C4-2B (cell line): ENCODE data around the gene ADAM33.

Experiments used
- H3K27ac ChIP-seq: fragments of 450-650 bp; 2 replicates; pipeline ENCODE4 v1.5.1; 2017
- ZFX ChIP-seq: fragments of 450-650 bp; IDR thresholded peaks from 2 replicates; pipeline ENCODE4 v1.6.1; 2017
- TF ChIP-seq, protein P1 (sequence below): fragments of 450-650 bp; conservative IDR thresholded peaks from 2 replicates; pipeline ENCODE4 v1.5.1; 2017; ENCODE audit warnings: mild to moderate bottlenecking

Gene ADAM33

DNA sequence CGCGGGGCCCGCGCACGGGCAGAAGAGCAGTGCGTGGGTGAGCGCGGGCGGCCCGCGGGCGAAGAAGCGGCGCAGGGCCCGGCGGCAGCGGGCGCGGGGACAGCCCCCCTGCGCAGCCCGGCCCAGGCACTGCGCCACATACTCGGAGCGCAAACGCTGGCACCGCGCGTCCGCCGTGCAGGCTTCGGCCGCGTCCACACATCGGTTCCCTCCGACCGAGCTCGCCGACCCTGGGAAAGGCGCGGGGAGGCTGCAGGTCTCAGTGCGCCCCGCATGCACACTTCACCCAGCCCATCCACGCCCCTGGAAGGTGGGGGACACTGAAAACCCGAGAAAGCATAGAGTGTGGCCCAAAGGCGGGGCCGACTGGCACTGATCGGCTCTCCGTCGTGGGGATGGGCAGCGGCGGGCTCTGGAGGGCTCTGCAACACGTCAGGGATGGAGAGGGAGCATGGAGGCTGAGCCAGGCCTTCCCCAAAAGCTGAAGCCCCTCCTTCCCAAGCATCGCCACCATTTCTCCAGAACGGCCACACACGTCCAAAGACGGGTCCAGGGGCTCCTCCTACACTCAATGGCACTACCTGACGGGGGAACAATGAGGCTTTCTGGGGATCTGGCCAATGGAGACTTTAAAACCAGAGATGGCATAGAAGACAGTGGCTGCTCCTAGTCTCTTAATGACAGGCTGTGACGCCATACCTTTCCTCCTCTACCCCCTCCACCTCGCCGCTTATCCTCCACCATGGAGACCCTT lies 20.6 kb downstream of the ADAM33 start:
- TF ChIP-seq ZFX, result no peak
- TF ChIP-seq, protein P1, sequence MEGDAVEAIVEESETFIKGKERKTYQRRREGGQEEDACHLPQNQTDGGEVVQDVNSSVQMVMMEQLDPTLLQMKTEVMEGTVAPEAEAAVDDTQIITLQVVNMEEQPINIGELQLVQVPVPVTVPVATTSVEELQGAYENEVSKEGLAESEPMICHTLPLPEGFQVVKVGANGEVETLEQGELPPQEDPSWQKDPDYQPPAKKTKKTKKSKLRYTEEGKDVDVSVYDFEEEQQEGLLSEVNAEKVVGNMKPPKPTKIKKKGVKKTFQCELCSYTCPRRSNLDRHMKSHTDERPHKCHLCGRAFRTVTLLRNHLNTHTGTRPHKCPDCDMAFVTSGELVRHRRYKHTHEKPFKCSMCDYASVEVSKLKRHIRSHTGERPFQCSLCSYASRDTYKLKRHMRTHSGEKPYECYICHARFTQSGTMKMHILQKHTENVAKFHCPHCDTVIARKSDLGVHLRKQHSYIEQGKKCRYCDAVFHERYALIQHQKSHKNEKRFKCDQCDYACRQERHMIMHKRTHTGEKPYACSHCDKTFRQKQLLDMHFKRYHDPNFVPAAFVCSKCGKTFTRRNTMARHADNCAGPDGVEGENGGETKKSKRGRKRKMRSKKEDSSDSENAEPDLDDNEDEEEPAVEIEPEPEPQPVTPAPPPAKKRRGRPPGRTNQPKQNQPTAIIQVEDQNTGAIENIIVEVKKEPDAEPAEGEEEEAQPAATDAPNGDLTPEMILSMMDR, result no peak
- H3K27ac ChIP-seq, result no peak overlapping the region

DNA sequence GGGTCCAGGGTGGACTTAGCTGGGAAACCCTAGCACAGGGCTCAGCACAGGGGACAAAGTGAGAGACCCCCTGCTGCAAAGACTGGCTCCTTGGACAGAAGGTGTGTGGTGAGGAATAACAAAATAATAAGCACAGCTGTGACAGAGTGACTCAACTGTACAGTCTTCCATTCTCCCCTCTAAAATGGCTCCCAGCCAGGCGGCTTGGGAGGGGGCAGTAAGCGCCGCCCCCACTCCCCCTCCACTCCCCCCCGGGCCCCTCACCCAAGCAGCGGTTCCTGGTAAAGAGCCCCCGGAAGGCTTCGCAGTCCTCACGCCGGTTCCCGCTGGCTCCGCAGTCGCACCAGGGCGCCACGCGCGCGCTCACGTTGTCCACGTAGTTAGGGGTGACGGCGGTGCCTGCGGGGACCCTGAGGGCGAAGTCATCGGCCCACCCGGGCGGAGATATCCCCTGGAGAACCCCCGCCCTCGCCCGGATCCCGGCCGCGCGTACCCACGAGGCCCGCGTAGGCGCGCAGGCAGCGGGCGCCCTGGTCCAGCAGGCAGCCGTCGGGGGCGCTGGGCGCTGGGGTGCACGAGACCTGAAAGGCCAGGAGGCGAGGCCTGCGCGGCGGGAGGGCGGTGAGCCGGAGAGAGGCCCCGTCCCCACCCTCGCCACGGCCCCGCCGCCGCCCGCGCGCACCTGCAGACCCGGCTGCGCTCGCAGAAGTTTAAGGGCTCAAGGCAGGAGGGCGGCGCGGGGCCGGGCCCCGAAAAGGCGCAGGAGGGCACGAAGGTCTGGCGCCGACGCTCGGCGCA lies 21.3 kb downstream of the ADAM33 start:
- TF ChIP-seq ZFX, result no peak
- TF ChIP-seq, protein P1, result no peak

DNA sequence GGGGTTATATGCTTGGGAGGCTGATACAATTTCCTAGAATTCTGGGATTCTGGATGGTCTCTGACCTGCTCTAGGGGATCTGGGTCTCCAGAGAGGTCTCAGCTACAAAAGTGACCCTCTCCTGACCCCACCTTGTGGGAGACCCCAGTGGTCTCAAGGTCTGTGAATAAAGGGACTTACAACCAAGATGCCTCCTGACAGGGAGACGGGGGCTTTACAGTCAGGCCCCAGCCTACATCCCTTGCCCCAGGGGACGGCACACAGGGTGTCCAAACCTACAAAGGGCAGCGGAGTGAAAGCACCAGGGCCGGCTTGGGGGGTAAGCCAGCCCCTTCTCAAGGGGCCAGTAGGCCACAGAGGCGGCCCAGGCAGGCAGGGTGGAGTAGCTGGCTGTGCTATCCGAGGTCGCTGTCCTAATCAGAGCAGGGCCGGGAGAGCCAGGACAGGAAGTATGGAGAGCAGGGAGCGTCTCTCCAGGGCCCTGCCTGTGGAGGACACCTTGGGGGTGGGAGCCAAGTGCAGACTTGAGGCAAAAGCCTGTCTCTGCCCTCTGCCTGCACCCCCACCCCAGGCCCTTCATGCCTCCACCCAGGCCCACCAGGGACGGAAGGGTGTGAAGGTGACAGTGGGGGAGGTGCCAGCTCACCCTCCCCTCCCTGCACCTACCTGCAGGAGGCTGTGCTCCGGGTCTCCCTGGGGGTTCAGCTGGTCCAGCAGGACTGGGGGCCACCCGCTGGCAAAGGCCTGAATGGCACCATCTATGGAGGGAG lies 22.1 kb downstream of the ADAM33 start:
- no peak overlapping the region for H3K27ac ChIP-seq
- TF ChIP-seq ZFX, result no peak
- TF ChIP-seq, protein P1, result no peak

More for the DNA sequence above, 21.3 kb downstream of the ADAM33 start:
- no peak overlapping the region for H3K27ac ChIP-seq

DNA sequence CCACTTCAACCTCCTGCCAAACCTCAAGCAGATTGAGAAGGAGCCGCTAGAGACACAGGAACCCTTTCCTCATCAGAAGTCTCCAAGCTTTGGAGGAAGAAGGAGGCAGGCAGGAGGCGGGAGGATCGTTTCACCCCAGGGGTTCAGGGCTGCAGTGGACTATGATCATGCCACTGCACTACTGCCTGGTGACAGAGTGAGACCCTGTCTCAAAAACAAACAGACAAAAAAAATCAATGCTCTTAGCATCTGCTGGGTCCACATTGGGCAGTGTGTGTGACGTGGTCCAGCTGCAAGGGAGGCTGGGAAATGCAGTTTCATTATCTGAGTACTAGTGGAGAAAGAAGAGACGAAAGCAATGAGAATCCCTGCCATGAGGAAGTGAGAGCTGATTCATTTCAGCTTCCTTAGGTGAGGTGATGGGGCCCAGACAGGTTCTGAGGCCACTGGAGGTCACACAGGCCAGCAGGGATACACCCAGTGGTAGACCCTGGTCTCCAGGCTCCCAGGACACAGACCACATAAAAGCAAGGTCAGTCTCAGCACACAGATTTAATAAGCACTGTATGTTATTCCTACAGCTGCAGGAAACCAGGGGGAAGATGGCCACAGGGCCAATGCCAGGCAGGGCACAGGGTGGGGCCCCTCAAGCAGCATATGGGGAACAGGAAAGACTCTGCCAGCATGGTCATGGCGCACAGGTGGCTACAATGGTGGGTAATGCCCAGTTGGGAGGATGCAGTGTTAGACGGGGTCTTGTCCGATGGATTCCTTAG lies 22.9 kb downstream of the ADAM33 start:
- TF ChIP-seq ZFX, result no peak
- TF ChIP-seq, protein P1, result no peak
- H3K27ac ChIP-seq, result no peak overlapping the region

DNA sequence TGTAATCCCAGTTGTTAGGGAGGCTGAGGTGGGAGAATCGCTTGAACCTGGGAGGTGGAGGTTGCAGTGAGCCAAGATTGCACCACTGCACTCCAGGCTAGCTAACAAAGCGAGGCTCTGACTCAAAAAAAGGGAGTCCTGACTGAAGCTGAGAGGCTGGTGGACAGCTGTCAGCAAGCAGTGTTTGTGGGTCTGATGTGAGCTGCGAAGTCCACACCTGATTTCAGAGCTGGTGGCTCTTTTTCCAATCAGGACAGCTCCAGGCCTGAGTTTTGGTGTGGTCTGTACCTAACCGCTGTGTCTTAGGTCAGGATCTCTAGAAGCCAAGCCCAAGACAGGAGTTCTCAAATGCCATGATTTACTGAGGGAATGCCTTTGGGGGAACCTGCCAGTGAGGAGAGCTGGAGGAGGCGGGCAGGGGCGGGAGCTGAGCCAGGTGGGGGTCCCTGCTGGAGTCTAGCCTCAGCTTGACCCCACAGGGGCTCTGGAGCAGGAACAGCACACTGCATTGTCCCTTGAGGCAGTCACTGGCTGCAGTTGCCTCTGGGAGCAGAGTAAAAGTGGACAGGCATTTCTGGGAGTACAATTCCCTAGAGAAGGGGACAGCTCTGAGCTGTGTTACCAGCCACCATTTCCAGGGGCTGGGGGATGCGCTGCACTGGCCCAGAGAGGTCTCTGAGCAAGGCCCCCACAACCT lies 23.6 kb downstream of the ADAM33 start:
- H3K27ac ChIP-seq, result no peak overlapping the region
- TF ChIP-seq ZFX, result no peak

DNA sequence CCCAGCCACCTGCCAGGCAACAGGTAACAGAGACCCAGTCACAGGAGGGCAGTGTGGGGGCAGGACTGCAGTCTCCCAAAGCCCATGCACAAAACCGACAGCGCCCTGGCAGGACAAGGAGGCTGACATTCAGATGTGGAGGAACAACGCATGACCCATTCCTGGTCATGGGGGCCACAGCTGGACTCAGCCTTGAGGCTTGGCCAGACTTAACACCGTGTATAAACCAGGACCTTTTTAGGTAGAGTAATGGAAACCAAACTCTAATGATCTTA lies 26.7 kb downstream of the ADAM33 start:
- H3K27ac ChIP-seq, result no peak overlapping the region

More for the DNA sequence above, 26.7 kb downstream of the ADAM33 start:
- no peak for TF ChIP-seq ZFX
- TF ChIP-seq, protein P1, result no peak
